GM23338 (cell line): Measurements from ENCODE around the gene ZSWIM3. TPM values are rescaled to one million over a fixed set of nuclear protein-coding genes. Genes with fewer than 3 reads are reported as not detected.

Experiments
- ATAC-seq: fragments of 200-7000 bp; cut with Tn5 transposase; 3 replicates; pipeline ENCODE4 v1.9.1; 2020
- DNase-seq: peaks from one replicate; pipeline ENCODE4 v3.0.0-alpha.2; 2015; ENCODE audit warnings: low spot score
- H2AFZ ChIP-seq: fragments of 200-600 bp; sonication (generic); 2 replicates; pipeline ENCODE4 v1.8.0; 2016; ENCODE audit warnings: antibody characterized with exemption, mild to moderate bottlenecking, moderate library complexity
- H3F3A ChIP-seq: fragments of 200-600 bp; sonication (generic); replicated peaks from 2 replicates; pipeline ENCODE4 v1.8.0; 2017; ENCODE audit warnings: antibody characterized with exemption, mixed run types, low read depth
- H3K27ac ChIP-seq: fragments of 200-600 bp; sonication (generic); 2 replicates; pipeline ENCODE4 v1.6.1; 2016; ENCODE audit warnings: low read depth
- H3K27me3 ChIP-seq: fragments of 200-600 bp; sonication (generic); 2 replicates; pipeline ENCODE4 v1.8.0; 2016; ENCODE audit warnings: mild to moderate bottlenecking, mixed run types, moderate library complexity; ENCODE audit not compliant: insufficient read depth
- H3K36me3 ChIP-seq: fragments of 200-600 bp; sonication (generic); 2 replicates; pipeline ENCODE4 v1.8.0; 2016; ENCODE audit warnings: mild to moderate bottlenecking; ENCODE audit not compliant: insufficient read depth
- H3K4me1 ChIP-seq: fragments of 200-600 bp; sonication (generic); 2 replicates; pipeline ENCODE4 v1.8.0; 2016; ENCODE audit warnings: mild to moderate bottlenecking, moderate library complexity; ENCODE audit not compliant: insufficient read depth
- H3K4me2 ChIP-seq: fragments of 200-600 bp; sonication (generic); 2 replicates; pipeline ENCODE4 v1.7.1; 2017; ENCODE audit warnings: mixed run types
- H3K4me3 ChIP-seq: fragments of 200-600 bp; sonication (generic); 2 replicates; pipeline ENCODE4 v1.6.1; 2016; ENCODE audit warnings: mixed run types
- H3K79me2 ChIP-seq: fragments of 200-600 bp; sonication (generic); replicated peaks from 2 replicates; pipeline ENCODE4 v1.8.0; 2017; ENCODE audit warnings: mild to moderate bottlenecking; ENCODE audit not compliant: insufficient read depth
- H3K9me2 ChIP-seq: fragments of 200-600 bp; sonication (generic); 2 replicates; pipeline ENCODE4 v1.8.0; 2017; ENCODE audit not compliant: insufficient read depth
- H4K20me1 ChIP-seq: fragments of 200-600 bp; sonication (generic); replicated peaks from 2 replicates; pipeline ENCODE4 v1.8.0; 2017; ENCODE audit warnings: mild to moderate bottlenecking; ENCODE audit not compliant: insufficient read depth
- H3K27ac Mint-ChIP-seq: 2 replicates; pipeline ENCODE4 v1.8.0; 2020; ENCODE audit warnings: inconsistent platforms, mild to moderate bottlenecking, moderate library complexity, mixed read lengths
- H3K27me3 Mint-ChIP-seq: 3 replicates; pipeline ENCODE4 v1.8.0; 2022; ENCODE audit warnings: low read depth, mild to moderate bottlenecking, moderate library complexity, mixed read lengths, inconsistent platforms; ENCODE audit not compliant: insufficient read depth, poor library complexity
- H3K36me3 Mint-ChIP-seq: 3 replicates; pipeline ENCODE4 v1.8.0; 2021; ENCODE audit warnings: low read depth, mild to moderate bottlenecking, inconsistent platforms, moderate library complexity, mixed read lengths
- H3K4me1 Mint-ChIP-seq: 3 replicates; pipeline ENCODE4 v1.8.0; 2020; ENCODE audit warnings: mild to moderate bottlenecking, inconsistent platforms, mixed read lengths
- H3K4me3 Mint-ChIP-seq: 3 replicates; pipeline ENCODE4 v1.8.0; 2021; ENCODE audit warnings: moderate library complexity, mild to moderate bottlenecking, inconsistent platforms, mixed read lengths
- H3K9me3 Mint-ChIP-seq: 3 replicates; pipeline ENCODE4 v1.8.0; 2020; ENCODE audit warnings: moderate library complexity, mild to moderate bottlenecking, inconsistent platforms, mixed read lengths
- CTCF ChIP-seq, 2 experiments: fragments of 200-600 bp in 1 of 2; sonication (generic) in 1 of 2; conservative IDR thresholded peaks; 2 replicates each; pipeline versions ENCODE4 v1.5.1 to v1.6.1; 2016 to 2017; ENCODE audit warnings: antibody characterized with exemption in 2 of 2, low read depth in 2 of 2, mild to moderate bottlenecking in 2 of 2, moderate library complexity in 1 of 2
- EZH2phosphoT487 ChIP-seq: fragments of 200-600 bp; sonication (generic); IDR thresholded peaks from one replicate; pipeline ENCODE4 v1.8.1; 2018; ENCODE audit warnings: antibody characterized with exemption; ENCODE audit not compliant: unreplicated experiment
- POLR2AphosphoS5 ChIP-seq: IDR thresholded peaks from 2 replicates; pipeline ENCODE4 v1.6.1; 2016; ENCODE audit warnings: antibody characterized with exemption, low read depth
- REST ChIP-seq: IDR thresholded peaks from one replicate; pipeline ENCODE4 v1.6.1; 2018; ENCODE audit warnings: antibody characterized with exemption; ENCODE audit not compliant: unreplicated experiment
- polyA plus RNA-seq: library from polyadenylated mRNA; unstranded; fragments of >200 nt; fragmentation: Nextera tagmentation; extraction: Ambion mirVana; gene quantifications from 2 replicates; pipeline ENCODE4 v1.2.1, GENCODE V29; 2016
- total RNA-seq: library from RNA; depleted of rRNA; stranded (reverse); fragments of >200 nt; shearing (Covaris generic); gene quantifications from 2 replicates; pipeline ENCODE4 v1.2.3, GENCODE V29; 2014

The ZSWIM3 gene
- total and polyA plus RNA-seq, 2 experiments from 2014 or later, result 2.0 to 8.2 TPM

GRCh38 chr20:45888681-45889080 lies 31.3 kb downstream of the ZSWIM3 start (continued):
- TF ChIP-seq REST, result no peak
- no peak for TF ChIP-seq CTCF (conservative IDR thresholded peaks at IDR 0.05; ENCODE audit: low read depth in 2 of 2)
- TF ChIP-seq EZH2phosphoT487, result no peak

GRCh38 chr20:45890077-45890984 lies 32.9 kb downstream of the ZSWIM3 start:
- H3K27ac Mint-ChIP-seq, result peak overlapping the region; percentile 74; the same call in 1 of the 2 replicates
- H3K27ac ChIP-seq, result no peak overlapping the region

More at GRCh38 chr20:45890077-45890984, 32.9 kb downstream of the ZSWIM3 start:
- Histone ChIP-seq H3K36me3 (peaks cover 3% of the 10 kb centered on the region; the same call in 1 of the 2 replicates), H3K27me3 (no peaks in the 10 kb centered on the region), H3F3A (0 out of 2 replicates have a peak, but pooled peaks cover 6% of the 10 kb centered on the region), H3K4me3 (peak overlapping the region; percentile 86), H3K79me2 (0 out of 2 replicates have a peak, but pooled peaks cover 5% of the 10 kb centered on the region), H3K4me2 (peak overlapping the region; percentile 99), H2AFZ (peak overlapping the region; percentile 90), H3K4me1 (peaks cover 3% of the 10 kb centered on the region; the same call in 1 of the 2 replicates), H3K9me2 (no peaks in the 10 kb centered on the region), H4K20me1 (no peaks in the 10 kb centered on the region)
- peak; percentile 86 for ATAC-seq
- H3K27me3 Mint-ChIP-seq, result peaks cover 19% of the 10 kb centered on the region
- peak overlapping the region; percentile 88 for H3K4me3 Mint-ChIP-seq
- peaks cover 3% of the 10 kb centered on the region; the same call in 1 of the 3 replicates for H3K9me3 Mint-ChIP-seq
- DNase-seq, result peak; percentile 92
- peaks cover 18% of the 10 kb centered on the region for H3K36me3 Mint-ChIP-seq
- H3K4me1 Mint-ChIP-seq, result peaks cover 14% of the 10 kb centered on the region; the same call in 2 of the 3 replicates
- peak; percentile 59 for TF ChIP-seq POLR2AphosphoS5
- TF ChIP-seq EZH2phosphoT487, result no peak
- TF ChIP-seq CTCF (conservative IDR thresholded peaks at IDR 0.05; ENCODE audit: low read depth in 2 of 2), result peak; percentile 76 to 87
- no peak for TF ChIP-seq REST
